MCF 10A (cell line): ENCODE results near the gene ADAM10. TPM values are rescaled to one million over a fixed set of nuclear protein-coding genes. Genes with fewer than 3 reads are reported as not detected.

ENCODE experiments used
- BruUV-seq: library from RNA; stranded (reverse); fragments of 400-500 nt; replicated peaks from 2 replicates; lab custom pipeline; 2021; lab: Mats Ljungman, UMichigan
- CTCF ChIA-PET: fragments of 300-600 bp; sonication (Branson Sonifier 250); formaldehyde crosslinking; extraction: SDS; loops from one replicate; lab custom pipeline; 2021; ENCODE audit warnings: antibody characterized with exemption, inconsistent platforms; lab: Yijun Ruan, JAX
- POLR2A ChIA-PET: fragments of 300-600, 350-650 bp; sonication (Branson Sonifier 250); formaldehyde crosslinking; extraction: SDS; loops from one replicate; lab custom pipeline; 2020; ENCODE audit warnings: antibody characterized with exemption, inconsistent platforms; lab: Yijun Ruan, JAX
- DNase-seq: peaks from one replicate; pipeline ENCODE4 v3.0.0-alpha.2; 2018; ENCODE audit not compliant: unreplicated experiment
- H3K27ac Mint-ChIP-seq: one replicate; pipeline ENCODE4 v1.8.0; 2022; ENCODE audit warnings: mild to moderate bottlenecking, low read depth, mixed read lengths; ENCODE audit not compliant: unreplicated experiment
- H3K27me3 Mint-ChIP-seq: one replicate; pipeline ENCODE4 v1.8.0; 2022; ENCODE audit warnings: mixed read lengths; ENCODE audit not compliant: insufficient read depth, unreplicated experiment
- H3K36me3 Mint-ChIP-seq: one replicate; pipeline ENCODE4 v1.8.0; 2022; ENCODE audit warnings: mild to moderate bottlenecking, moderate library complexity, mixed read lengths; ENCODE audit not compliant: insufficient read depth, unreplicated experiment
- H3K4me1 Mint-ChIP-seq: one replicate; pipeline ENCODE4 v1.8.0; 2022; ENCODE audit warnings: mixed read lengths; ENCODE audit not compliant: insufficient read depth, unreplicated experiment
- H3K4me3 Mint-ChIP-seq: one replicate; pipeline ENCODE4 v1.8.0; 2022; ENCODE audit warnings: mild to moderate bottlenecking, moderate library complexity, mixed read lengths; ENCODE audit not compliant: unreplicated experiment
- H3K9me3 Mint-ChIP-seq: one replicate; pipeline ENCODE4 v1.8.0; 2022; ENCODE audit warnings: mixed read lengths; ENCODE audit not compliant: unreplicated experiment
- CTCF ChIP-seq: fragments of 200-600 bp; IDR thresholded peaks from one replicate; pipeline ENCODE4 v1.8.0; 2022; ENCODE audit warnings: antibody characterized with exemption, mild to moderate bottlenecking; ENCODE audit not compliant: unreplicated experiment
- intact Hi-C: fragments of 100-400 bp; cut with micrococcal nuclease; formaldehyde crosslinking; loops from 2 replicates; pipeline ENCODE4 v1.14.1; 2022
- total RNA-seq: library from RNA; stranded (reverse); gene quantifications from 2 replicates; pipeline ENCODE4 v1.2.3, GENCODE V29; 2022

ADAM10 gene
- total RNA-seq, 1 experiment from 2014 or later: 87.5 TPM

GRCh38 chr15:58696738-58697137, 52.8 kb downstream of the ADAM10 start:
- no peak for DNase-seq
- ChIA-PET POLR2A (interaction anchor here (0.7 kb wide), 1 partner anchor 8 kb away, joined by 3 read pairs; no protein-coding TSS in a partner anchor), CTCF (interaction anchor here (0.6 kb wide), 1 partner anchor 436 kb away, joined by 4 read pairs; no protein-coding TSS in a partner anchor)
- Mint-ChIP-seq H3K4me1 (peaks cover 14% of the 10 kb centered on the region), H3K9me3 (no peaks in the 10 kb centered on the region), H3K27ac (no peak overlapping the region), H3K36me3 (peaks cover 10% of the 10 kb centered on the region), H3K4me3 (no peak overlapping the region), H3K27me3 (no peaks in the 10 kb centered on the region)
- TF ChIP-seq CTCF: no peak
- intact Hi-C loops: no loop called here
- BruUV-seq: no TSS peak

- no TSS peak for BruUV-seq
- Mint-ChIP-seq H3K4me3 (no peak overlapping the region), H3K27me3 (no peaks in the 10 kb centered on the region), H3K27ac (no peak overlapping the region), H3K36me3 (peaks cover 12% of the 10 kb centered on the region), H3K9me3 (no peaks in the 10 kb centered on the region), H3K4me1 (peaks cover 9% of the 10 kb centered on the region)
- ChIA-PET POLR2A (no interaction called here), CTCF (no interaction called here)
- no peak for TF ChIP-seq CTCF
- DNase-seq: no peak
- intact Hi-C loops: no loop called here
These were observed 54.7 kb downstream of the ADAM10 start for GRCh38 chr15:58694641-58695398.

- no peak for TF ChIP-seq CTCF
- H3K4me3 Mint-ChIP-seq: no peak overlapping the region
- ChIA-PET POLR2A (no interaction called here), CTCF (interaction anchor here (0.5 to 1.1 kb wide), 2 partner anchors 13 to 83 kb away, joined by 4 read pairs; no protein-coding TSS in a partner anchor)
- intact Hi-C loops: no loop called here
- no peak overlapping the region for H3K27ac Mint-ChIP-seq
- no peaks in the 10 kb centered on the region for H3K9me3 Mint-ChIP-seq
- no peaks in the 10 kb centered on the region for H3K27me3 Mint-ChIP-seq
- BruUV-seq: no TSS peak
- H3K36me3 Mint-ChIP-seq: peaks cover 12% of the 10 kb centered on the region
- peaks cover 6% of the 10 kb centered on the region for H3K4me1 Mint-ChIP-seq
- no peak for DNase-seq
These were observed 58.8 kb downstream of the ADAM10 start for GRCh38 chr15:58690703-58691102.

- Mint-ChIP-seq H3K4me3 (no peak overlapping the region), H3K36me3 (peaks cover 12% of the 10 kb centered on the region), H3K27me3 (no peaks in the 10 kb centered on the region), H3K27ac (no peak overlapping the region), H3K9me3 (no peaks in the 10 kb centered on the region), H3K4me1 (no peaks in the 10 kb centered on the region)
- ChIA-PET POLR2A (no interaction called here), CTCF (no interaction called here)
- BruUV-seq: no TSS peak
- intact Hi-C loops: no loop called here
- TF ChIP-seq CTCF: no peak
- DNase-seq: no peak
These were observed 59.9 kb downstream of the ADAM10 start for GRCh38 chr15:58689646-58690045.
